Activated T-cell treated with anti-CD3 and anti-CD28 coated beads, Interleukin-2, amount 50 U/mL, for 24 hours (primary cell): ENCODE data around the gene ATP1B4.

Experiments
- DNase-seq: peaks from one replicate; pipeline ENCODE4 v3.0.0-alpha.2; 2020
- H3K27ac Mint-ChIP-seq: 2 replicates; pipeline ENCODE4 v1.8.0; 2020; ENCODE audit warnings: mild to moderate bottlenecking, mixed read lengths
- H3K27me3 Mint-ChIP-seq: 2 replicates; pipeline ENCODE4 v1.8.0; 2020; ENCODE audit warnings: mixed read lengths
- H3K36me3 Mint-ChIP-seq: 2 replicates; pipeline ENCODE4 v1.8.0; 2020; ENCODE audit warnings: low read depth, mixed read lengths
- H3K4me1 Mint-ChIP-seq: 2 replicates; pipeline ENCODE4 v1.8.0; 2020; ENCODE audit warnings: low read depth, mixed read lengths
- H3K4me3 Mint-ChIP-seq: 2 replicates; pipeline ENCODE4 v1.8.0; 2020; ENCODE audit warnings: mild to moderate bottlenecking, moderate library complexity, mixed read lengths
- H3K9me3 Mint-ChIP-seq: 2 replicates; pipeline ENCODE4 v1.8.0; 2020; ENCODE audit warnings: mixed read lengths

The ATP1B4 gene

GRCh38 chrX:120357186-120357585 lies 4.7 kb upstream of the ATP1B4 start:
- H3K27ac Mint-ChIP-seq, result no peak overlapping the region
- no peak overlapping the region for H3K4me3 Mint-ChIP-seq
- peaks cover 10% of the 10 kb centered on the region for H3K4me1 Mint-ChIP-seq
- H3K9me3 Mint-ChIP-seq, result no peaks in the 10 kb centered on the region
- no peaks in the 10 kb centered on the region for H3K36me3 Mint-ChIP-seq
- no peak for DNase-seq
- H3K27me3 Mint-ChIP-seq, result peaks cover 30% of the 10 kb centered on the region

- no peak overlapping the region for H3K27ac Mint-ChIP-seq
- peaks cover 10% of the 10 kb centered on the region for H3K4me1 Mint-ChIP-seq
- no peaks in the 10 kb centered on the region for H3K9me3 Mint-ChIP-seq
- H3K36me3 Mint-ChIP-seq, result no peaks in the 10 kb centered on the region
- no peak for DNase-seq
- H3K4me3 Mint-ChIP-seq, result no peak overlapping the region
- H3K27me3 Mint-ChIP-seq, result peaks cover 37% of the 10 kb centered on the region
Measured at GRCh38 chrX:120358737-120359456, 3.0 kb upstream of the ATP1B4 start.

- no peak overlapping the region for H3K4me3 Mint-ChIP-seq
- peak; percentile 66 for DNase-seq
- H3K36me3 Mint-ChIP-seq, result no peaks in the 10 kb centered on the region
- H3K4me1 Mint-ChIP-seq, result no peaks in the 10 kb centered on the region
- no peak overlapping the region for H3K27ac Mint-ChIP-seq
- H3K27me3 Mint-ChIP-seq, result peaks cover 30% of the 10 kb centered on the region
- no peaks in the 10 kb centered on the region for H3K9me3 Mint-ChIP-seq
Measured at GRCh38 chrX:120365320-120365719, 3.4 kb downstream of the ATP1B4 start.

GRCh38 chrX:120365968-120366367 lies 4.1 kb downstream of the ATP1B4 start:
- no peak for DNase-seq
- Mint-ChIP-seq H3K27me3 (peaks cover 27% of the 10 kb centered on the region), H3K4me1 (no peaks in the 10 kb centered on the region), H3K27ac (no peak overlapping the region), H3K9me3 (no peaks in the 10 kb centered on the region), H3K36me3 (no peaks in the 10 kb centered on the region), H3K4me3 (no peak overlapping the region)

GRCh38 chrX:120366794-120367193 lies 4.9 kb downstream of the ATP1B4 start:
- Mint-ChIP-seq H3K4me3 (no peak overlapping the region), H3K4me1 (no peaks in the 10 kb centered on the region), H3K27me3 (peaks cover 23% of the 10 kb centered on the region), H3K9me3 (no peaks in the 10 kb centered on the region), H3K27ac (no peak overlapping the region), H3K36me3 (no peaks in the 10 kb centered on the region)
- DNase-seq, result no peak

- Mint-ChIP-seq H3K4me3 (no peak overlapping the region), H3K9me3 (no peaks in the 10 kb centered on the region), H3K4me1 (no peaks in the 10 kb centered on the region), H3K27me3 (peaks cover 29% of the 10 kb centered on the region), H3K36me3 (no peaks in the 10 kb centered on the region), H3K27ac (no peak overlapping the region)
- no peak for DNase-seq
Measured at GRCh38 chrX:120367402-120368109, 5.7 kb downstream of the ATP1B4 start.

- no peak overlapping the region for H3K27ac Mint-ChIP-seq
- peaks cover 7% of the 10 kb centered on the region for H3K27me3 Mint-ChIP-seq
- no peaks in the 10 kb centered on the region for H3K4me1 Mint-ChIP-seq
- H3K36me3 Mint-ChIP-seq, result no peaks in the 10 kb centered on the region
- H3K9me3 Mint-ChIP-seq, result no peaks in the 10 kb centered on the region
- no peak for DNase-seq
- no peak overlapping the region for H3K4me3 Mint-ChIP-seq
Measured at GRCh38 chrX:120372667-120373370, 10.9 kb downstream of the ATP1B4 start.

DNA sequence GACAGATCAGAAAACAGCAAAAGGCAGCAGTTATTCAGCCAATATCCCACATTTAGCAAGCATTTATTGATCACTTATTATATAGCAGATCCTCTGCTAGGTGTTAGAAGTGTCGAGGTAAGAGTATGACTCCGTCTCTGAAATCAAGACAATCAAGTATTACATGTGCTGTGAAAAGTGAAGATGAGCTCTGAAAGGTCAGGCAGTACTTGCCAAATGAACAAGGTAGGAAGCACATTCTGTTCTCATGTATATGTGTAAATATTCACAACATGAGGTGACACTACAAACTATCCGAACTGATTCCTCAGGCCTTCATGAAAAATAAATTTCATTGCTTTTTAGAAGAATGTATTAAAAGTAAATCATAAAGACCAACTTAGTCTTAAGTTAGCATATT lies 15.3 kb downstream of the ATP1B4 start:
- H3K27me3 Mint-ChIP-seq, result peaks cover 25% of the 10 kb centered on the region
- DNase-seq, result no peak
- H3K27ac Mint-ChIP-seq, result no peak overlapping the region
- H3K4me3 Mint-ChIP-seq, result no peak overlapping the region
- peaks cover 5% of the 10 kb centered on the region for H3K4me1 Mint-ChIP-seq
- no peaks in the 10 kb centered on the region for H3K36me3 Mint-ChIP-seq
- H3K9me3 Mint-ChIP-seq, result no peaks in the 10 kb centered on the region

DNA sequence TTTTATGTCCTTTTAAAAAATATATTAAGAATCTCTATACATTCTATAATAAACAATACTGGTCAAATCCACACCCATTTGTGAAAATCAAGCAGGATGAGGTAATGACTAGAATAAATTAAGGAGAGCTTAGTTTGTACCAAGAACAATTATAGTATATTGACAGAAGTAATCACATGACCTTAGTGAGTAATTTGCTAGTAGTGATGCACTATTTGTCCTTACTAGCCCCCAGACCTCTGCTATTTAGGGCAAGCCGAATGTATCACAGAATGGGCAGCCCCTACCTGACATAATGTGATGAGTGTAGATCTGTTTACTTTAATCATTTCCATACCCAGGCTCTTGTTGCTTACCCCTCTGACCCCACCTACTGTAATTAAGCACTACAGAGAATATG lies 15.8 kb downstream of the ATP1B4 start:
- Mint-ChIP-seq H3K4me3 (no peak overlapping the region), H3K36me3 (no peaks in the 10 kb centered on the region), H3K27ac (no peak overlapping the region), H3K9me3 (no peaks in the 10 kb centered on the region), H3K4me1 (peaks cover 5% of the 10 kb centered on the region), H3K27me3 (peaks cover 22% of the 10 kb centered on the region)
- DNase-seq, result no peak

DNA sequence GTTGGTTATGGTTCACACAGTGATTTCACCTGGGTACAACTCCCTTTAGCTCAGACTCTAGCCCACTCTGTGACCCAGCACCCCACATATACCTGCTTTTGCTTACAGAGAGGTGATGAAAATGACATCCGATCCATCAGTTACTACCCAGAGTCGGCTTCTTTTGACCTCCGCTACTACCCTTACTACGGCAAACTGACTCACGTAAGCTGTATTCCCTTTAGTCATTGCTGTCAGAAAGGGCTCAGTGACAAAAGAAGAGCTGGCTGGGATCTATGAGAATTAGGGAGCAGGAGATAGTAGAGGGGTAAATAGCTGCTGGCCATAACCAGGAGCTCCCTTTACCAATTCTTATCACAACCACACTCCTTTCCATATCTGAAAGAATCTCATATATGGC lies 16.7 kb downstream of the ATP1B4 start:
- H3K27me3 Mint-ChIP-seq, result peaks cover 22% of the 10 kb centered on the region
- no peak for DNase-seq
- H3K36me3 Mint-ChIP-seq, result no peaks in the 10 kb centered on the region
- H3K27ac Mint-ChIP-seq, result no peak overlapping the region
- H3K4me1 Mint-ChIP-seq, result peaks cover 5% of the 10 kb centered on the region
- H3K4me3 Mint-ChIP-seq, result no peak overlapping the region
- no peaks in the 10 kb centered on the region for H3K9me3 Mint-ChIP-seq

DNA sequence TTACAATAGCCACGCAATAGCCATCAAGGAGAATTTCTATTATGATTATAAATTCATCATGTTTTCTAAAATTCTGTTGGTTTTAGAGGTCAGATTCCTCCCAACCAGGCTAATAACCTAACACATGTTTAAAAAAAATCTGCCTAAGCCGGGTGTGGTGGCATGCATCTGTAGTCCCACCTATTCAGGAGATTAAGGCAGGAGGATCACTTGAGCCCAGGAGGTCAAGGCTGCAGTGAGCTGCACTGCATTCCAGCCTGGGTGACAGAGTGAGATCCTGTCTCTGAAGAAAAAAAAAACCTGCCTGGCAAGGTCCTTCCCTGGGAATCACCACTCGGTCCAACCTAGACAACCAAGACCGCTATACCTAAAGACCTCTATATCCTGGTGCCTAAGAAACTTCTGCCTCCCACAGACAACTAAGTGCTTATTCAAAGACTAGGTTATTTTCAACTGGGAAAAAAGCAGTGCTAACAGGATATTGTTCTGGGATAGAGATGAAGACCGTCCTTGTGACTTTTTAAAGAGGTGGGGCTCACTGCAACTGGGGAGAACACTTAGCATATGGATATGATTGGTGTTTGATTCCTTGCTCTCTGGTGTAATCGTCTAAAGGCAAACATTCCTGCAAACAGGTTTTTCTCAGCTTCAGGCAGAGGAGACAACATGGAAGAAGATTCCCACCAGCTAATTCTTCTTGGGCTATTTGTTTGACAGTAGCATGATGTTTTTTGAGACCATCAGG lies 18.2 kb downstream of the ATP1B4 start:
- no peaks in the 10 kb centered on the region for H3K36me3 Mint-ChIP-seq
- no peak overlapping the region for H3K4me3 Mint-ChIP-seq
- peaks cover 5% of the 10 kb centered on the region for H3K4me1 Mint-ChIP-seq
- H3K27ac Mint-ChIP-seq, result no peak overlapping the region
- DNase-seq, result no peak
- H3K9me3 Mint-ChIP-seq, result no peaks in the 10 kb centered on the region
- peaks cover 22% of the 10 kb centered on the region for H3K27me3 Mint-ChIP-seq

GRCh38 chrX:120380699-120381098 lies 18.8 kb downstream of the ATP1B4 start:
- DNase-seq, result no peak
- Mint-ChIP-seq H3K9me3 (no peaks in the 10 kb centered on the region), H3K36me3 (no peaks in the 10 kb centered on the region), H3K4me1 (peaks cover 5% of the 10 kb centered on the region), H3K27me3 (peaks cover 22% of the 10 kb centered on the region), H3K4me3 (no peak overlapping the region), H3K27ac (no peak overlapping the region)

DNA sequence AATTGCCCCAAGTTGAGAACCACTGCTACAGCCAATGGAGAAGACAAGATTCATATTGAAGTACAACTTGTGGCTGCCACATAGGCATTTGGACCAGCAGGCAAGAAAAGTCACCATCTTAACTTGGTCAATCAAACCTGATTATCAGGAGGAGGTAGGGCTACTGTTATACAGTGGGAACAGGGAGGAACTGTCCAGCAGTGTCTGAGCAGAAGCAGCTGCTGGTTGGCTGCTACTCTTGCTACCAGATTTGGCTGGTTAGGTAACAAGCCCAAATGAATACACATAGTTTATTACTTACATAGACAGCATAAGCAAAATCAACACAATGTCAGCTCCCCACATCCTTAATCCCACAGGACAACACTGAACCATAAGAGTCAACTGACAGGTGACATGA lies 39.4 kb downstream of the ATP1B4 start:
- Mint-ChIP-seq H3K27me3 (no peaks in the 10 kb centered on the region), H3K27ac (no peak overlapping the region), H3K9me3 (no peaks in the 10 kb centered on the region), H3K4me1 (no peaks in the 10 kb centered on the region), H3K4me3 (no peak overlapping the region), H3K36me3 (no peaks in the 10 kb centered on the region)
- DNase-seq, result no peak

DNA sequence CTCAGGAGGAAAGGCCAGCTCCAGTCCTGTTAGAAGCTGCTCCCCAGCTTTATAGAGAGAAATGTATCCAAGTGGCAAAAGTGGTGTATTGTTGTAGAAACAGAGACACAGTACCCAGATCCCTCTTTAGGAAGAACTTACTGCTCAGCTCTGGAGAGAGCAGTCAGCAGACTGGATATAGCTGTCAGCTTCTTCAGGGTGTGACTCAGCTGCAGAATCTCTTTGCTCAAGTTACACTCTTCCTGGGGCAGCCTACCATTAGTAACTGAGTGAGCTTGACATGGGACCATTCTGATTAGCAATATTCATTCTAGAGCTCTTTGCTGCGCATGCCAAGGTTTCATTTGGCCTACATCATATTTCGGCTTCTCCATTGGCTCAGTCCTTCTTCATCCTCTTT lies 40.5 kb downstream of the ATP1B4 start:
- H3K4me1 Mint-ChIP-seq, result no peaks in the 10 kb centered on the region
- no peaks in the 10 kb centered on the region for H3K9me3 Mint-ChIP-seq
- H3K27ac Mint-ChIP-seq, result no peak overlapping the region
- no peak overlapping the region for H3K4me3 Mint-ChIP-seq
- no peaks in the 10 kb centered on the region for H3K36me3 Mint-ChIP-seq
- DNase-seq, result no peak
- H3K27me3 Mint-ChIP-seq, result no peaks in the 10 kb centered on the region
